Astrocyte of the spinal cord (primary cell): ENCODE measurements around the gene ARHGAP6.

ENCODE experiments used
- DNase-seq: peaks from one replicate; pipeline ENCODE4 v3.0.0; 2011; ENCODE audit warnings: low read depth, low spot score
- H3K4me3 ChIP-seq: 2 replicates; pipeline ENCODE4 v1.5.1; 2011; ENCODE audit warnings: low read depth, mild to moderate bottlenecking, low read length, moderate library complexity
- in situ Hi-C: cut with HindIII; loops from 2 replicates; pipeline ENCODE4 v1.10.0; 2017; ENCODE audit warnings: low sequenced_read_pairs
- TF ChIP-seq, protein P1 (sequence below): IDR thresholded peaks from 2 replicates; pipeline ENCODE4 v1.5.1; 2012; ENCODE audit warnings: low read depth, mild to moderate bottlenecking, low read length, inconsistent platforms

ARHGAP6 gene

DNA sequence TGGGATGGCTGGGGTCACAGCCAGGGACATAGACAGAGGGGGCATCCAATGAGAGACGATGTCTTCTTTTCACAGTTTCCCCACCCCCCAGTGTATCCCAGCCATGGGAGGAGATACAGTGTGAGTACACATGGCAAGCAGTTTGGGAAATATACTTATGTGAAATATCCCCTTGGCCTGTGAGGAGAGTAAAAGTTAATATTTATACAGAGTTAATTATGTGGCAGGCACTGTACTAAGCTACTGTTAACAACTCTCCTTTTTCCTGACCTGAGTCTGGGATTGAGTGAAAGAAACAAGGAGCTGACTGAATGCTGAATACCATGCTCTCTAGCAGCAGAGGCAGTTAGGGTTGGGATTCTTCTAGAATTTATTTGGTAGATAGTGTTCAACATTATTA lies 519.3 kb downstream of the ARHGAP6 start:
- in situ Hi-C loops, result loop anchor here (25.0 kb wide), 2 partner anchors 391 to 959 kb away; no protein-coding TSS in a partner anchor
- DNase-seq, result no peak
- TF ChIP-seq, protein P1, sequence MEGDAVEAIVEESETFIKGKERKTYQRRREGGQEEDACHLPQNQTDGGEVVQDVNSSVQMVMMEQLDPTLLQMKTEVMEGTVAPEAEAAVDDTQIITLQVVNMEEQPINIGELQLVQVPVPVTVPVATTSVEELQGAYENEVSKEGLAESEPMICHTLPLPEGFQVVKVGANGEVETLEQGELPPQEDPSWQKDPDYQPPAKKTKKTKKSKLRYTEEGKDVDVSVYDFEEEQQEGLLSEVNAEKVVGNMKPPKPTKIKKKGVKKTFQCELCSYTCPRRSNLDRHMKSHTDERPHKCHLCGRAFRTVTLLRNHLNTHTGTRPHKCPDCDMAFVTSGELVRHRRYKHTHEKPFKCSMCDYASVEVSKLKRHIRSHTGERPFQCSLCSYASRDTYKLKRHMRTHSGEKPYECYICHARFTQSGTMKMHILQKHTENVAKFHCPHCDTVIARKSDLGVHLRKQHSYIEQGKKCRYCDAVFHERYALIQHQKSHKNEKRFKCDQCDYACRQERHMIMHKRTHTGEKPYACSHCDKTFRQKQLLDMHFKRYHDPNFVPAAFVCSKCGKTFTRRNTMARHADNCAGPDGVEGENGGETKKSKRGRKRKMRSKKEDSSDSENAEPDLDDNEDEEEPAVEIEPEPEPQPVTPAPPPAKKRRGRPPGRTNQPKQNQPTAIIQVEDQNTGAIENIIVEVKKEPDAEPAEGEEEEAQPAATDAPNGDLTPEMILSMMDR, result no peak
- H3K4me3 ChIP-seq, result no peak overlapping the region

DNA sequence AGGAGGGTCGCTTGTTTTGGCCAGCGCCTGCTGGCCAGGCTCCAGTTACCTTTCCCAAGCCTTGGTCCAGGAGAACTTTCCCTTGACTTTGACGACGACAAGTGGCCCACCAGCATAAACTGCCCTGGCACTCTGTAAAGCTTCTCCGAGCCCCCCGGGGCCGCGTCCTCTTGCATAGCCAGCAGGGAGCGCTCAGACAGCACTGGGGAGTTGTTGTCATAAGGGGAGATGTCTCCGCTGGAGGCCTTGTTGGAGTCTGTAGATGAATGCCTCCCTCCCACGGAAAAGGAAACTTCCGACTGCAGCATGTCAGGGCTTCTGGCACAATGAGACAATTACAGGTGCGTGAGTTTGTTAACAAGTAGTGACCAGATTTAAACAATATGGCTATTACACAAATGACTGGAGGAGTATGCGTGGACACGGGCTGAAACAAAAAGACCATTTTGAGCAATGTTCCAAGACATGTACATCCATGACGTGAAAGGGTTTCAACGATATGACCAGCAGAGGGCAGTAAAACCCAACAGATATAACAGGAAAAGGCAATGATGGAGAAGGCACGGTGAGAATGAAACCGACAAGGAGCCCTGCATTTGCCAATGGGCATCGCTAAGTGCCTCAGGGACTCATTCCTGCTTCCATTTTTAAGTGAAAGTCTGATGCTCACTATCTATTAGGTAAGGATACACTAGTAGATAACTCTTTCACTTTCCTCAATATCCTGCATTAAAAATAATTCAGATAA lies 521.6 kb downstream of the ARHGAP6 start:
- peak; percentile 77 for DNase-seq
- TF ChIP-seq, protein P1, result peak; percentile 42
- in situ Hi-C loops, result loop anchor here (25.0 kb wide), 2 partner anchors 393 to 957 kb away; no protein-coding TSS in a partner anchor
- no peak overlapping the region for H3K4me3 ChIP-seq

DNA sequence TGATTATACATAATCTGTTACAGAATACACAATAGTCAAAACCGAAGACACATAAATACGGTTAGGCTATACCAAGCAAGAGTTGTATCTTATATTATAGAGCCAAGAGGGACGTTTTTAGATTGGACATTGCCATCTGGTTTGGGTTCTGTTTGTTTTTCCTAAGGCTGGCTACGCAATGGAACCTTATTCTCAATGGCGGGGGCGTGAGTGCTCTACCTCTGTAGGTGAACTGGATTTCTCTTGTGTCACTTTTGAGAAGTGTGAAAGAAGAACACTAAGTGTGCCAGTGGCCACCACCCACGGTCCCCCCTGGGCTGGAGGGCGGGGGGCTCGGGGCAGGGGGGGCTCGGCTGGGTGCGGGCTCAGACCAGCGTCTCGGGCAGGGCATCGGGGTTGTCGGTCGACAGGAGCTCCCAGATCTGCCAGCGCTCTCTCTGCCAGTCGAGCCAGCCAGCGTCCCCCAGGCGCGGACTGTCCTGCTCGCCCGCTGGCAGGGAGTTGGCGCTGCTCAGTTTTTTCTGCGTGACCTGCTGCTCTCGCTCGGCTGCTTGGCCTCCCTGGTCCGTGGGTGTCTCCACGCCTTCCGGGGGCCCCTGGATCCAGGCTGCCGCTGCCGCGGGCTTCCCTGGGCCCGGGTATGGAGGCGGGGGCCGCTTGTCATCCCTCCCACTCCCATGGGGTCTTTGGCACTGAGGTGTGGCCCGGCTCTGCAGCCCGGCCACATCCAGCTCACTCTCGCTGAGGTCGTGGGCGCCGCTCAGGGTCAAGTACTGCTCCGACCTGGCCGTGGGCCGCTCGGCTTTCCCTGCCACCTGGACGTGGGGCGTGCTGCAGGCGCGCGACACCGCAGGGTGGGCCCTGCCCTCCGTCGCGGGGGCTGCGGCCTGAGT lies 527.0 kb downstream of the ARHGAP6 start:
- in situ Hi-C loops, result loop anchor here (25.0 kb wide), 2 partner anchors 399 to 951 kb away; no protein-coding TSS in a partner anchor
- no peak overlapping the region for H3K4me3 ChIP-seq
- TF ChIP-seq, protein P1, result no peak
- no peak for DNase-seq

DNA sequence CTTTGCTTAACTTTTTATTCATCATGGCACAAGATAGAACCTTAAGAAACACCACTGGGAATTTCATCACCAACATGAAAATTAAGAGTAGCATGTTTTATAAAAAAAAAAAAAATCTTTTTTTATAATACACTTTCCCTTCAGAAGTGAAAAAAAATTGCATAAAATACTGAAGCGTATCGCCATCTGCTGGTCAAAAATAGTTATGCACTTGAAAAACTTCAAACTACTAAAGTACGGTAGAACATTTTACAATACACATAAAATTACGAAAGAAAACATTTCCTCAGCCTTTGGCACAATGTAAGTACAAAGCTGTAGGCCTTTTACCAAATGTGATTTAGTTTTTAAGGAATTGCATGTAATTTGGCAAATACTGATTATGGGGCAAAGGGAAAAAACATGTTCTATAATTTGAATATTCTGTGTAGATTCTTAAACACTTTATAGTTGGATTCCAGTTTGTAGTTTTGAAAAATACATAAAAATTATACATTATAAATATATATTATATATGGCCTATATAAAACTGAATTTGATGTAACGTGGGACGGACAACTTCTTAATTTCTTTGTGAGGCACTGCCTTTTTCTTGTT lies 528.1 kb downstream of the ARHGAP6 start:
- no peak overlapping the region for H3K4me3 ChIP-seq
- TF ChIP-seq, protein P1, result peak; percentile 61
- DNase-seq, result peak; percentile 56
- in situ Hi-C loops, result loop anchor here (25.0 kb wide), 2 partner anchors 400 to 950 kb away; no protein-coding TSS in a partner anchor

DNA sequence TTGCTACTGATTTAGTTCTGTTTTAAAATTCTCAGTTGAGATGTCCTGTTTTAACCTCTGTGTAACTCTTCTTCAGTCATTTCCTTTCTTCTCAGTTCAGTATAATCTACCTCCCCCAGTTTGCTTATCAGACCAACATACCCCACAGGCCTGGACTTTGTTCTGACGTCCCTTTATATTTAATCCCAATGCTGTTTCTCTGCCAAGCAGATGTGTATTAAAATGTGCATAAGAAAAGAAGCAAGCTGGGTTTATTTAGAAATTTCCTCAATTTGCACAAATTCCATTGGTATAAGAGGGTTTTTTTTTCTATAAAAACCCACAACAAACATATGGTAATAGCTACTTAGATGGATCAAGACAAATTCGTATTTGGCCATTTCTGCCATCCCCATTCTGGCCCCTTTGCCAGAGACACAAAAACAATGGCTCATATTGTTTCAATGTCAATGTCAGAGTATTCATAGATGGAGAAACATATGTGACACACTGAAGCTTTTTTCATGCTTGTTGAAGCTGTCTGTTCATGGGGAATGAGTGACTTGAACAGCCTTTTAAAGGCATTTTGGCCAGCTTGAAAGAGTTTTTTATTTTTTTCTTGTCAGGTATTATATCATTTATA lies 530.0 kb downstream of the ARHGAP6 start:
- DNase-seq, result no peak
- in situ Hi-C loops, result loop anchor here (25.0 kb wide), 2 partner anchors 402 to 948 kb away; no protein-coding TSS in a partner anchor
- no peak overlapping the region for H3K4me3 ChIP-seq
- TF ChIP-seq, protein P1, result no peak

DNA sequence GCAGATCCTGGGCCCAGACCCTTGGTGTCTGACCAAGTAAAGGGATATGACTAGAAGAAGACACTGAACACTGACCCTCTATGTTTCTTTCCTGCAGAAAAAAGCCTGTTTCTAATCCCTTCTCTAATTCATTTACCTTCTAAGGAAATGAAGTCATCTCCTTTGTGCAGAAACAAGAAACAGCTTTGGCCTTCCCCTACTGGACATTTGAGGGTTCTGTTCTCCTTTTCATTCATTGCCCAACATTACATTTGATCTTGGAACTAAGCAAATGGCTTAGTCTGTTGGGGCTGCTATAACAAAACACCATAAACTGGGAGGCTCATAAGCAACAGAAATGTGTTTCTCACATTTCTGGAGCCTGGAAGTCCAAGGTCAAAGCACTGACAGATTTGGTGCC lies 534.6 kb downstream of the ARHGAP6 start:
- TF ChIP-seq, protein P1, result no peak
- DNase-seq, result no peak
- in situ Hi-C loops, result loop anchor here (25.0 kb wide), 2 partner anchors 406 to 944 kb away; no protein-coding TSS in a partner anchor
- H3K4me3 ChIP-seq, result no peak overlapping the region
